Measurements from ENCODE around the gene MEF2B. TPM values are rescaled to one million over a fixed set of nuclear protein-coding genes. Genes with fewer than 3 reads are reported as not detected.

MEF2B gene
- total RNA-seq, 4 donors from 2014 or later: 0.49 to 2.2 (median 0.84) TPM; not detected in 1

- 86 to 92% methylated on average over 7 of the region's 7 CpGs for WGBS, 2 donors
- intact Hi-C loops (cut with DNase I; ENCODE audit: low total_unique reads): no loop called here
- no peak overlapping the region for H3K4me3 ChIP-seq (ENCODE audit: low read depth, poor library complexity, severe bottlenecking)
- TF ChIP-seq CTCF (IDR thresholded peaks at IDR 0.05) (no peak), POLR2A (IDR thresholded peaks at IDR 0.05) (no peak)
- no peak for DNase-seq (ENCODE audit: low spot score in 2 of 2)
Measured at GRCh38 chr19:19162495-19162894, 7.6 kb downstream of the MEF2B start.

GRCh38 chr19:19160461-19161035 is 9.5 kb downstream of the MEF2B start:
- TF ChIP-seq CTCF (IDR thresholded peaks at IDR 0.05) (no peak), POLR2A (IDR thresholded peaks at IDR 0.05) (no peak)
- WGBS, 2 donors: 66 to 87% methylated on average over 9 to 26 of the region's 26 CpGs
- no peak for DNase-seq (ENCODE audit: low spot score in 2 of 2)
- H3K4me3 ChIP-seq (ENCODE audit: low read depth, poor library complexity, severe bottlenecking): no peak overlapping the region
- intact Hi-C loops (cut with DNase I; ENCODE audit: low total_unique reads): no loop called here

GRCh38 chr19:19159534-19159933 is 10.5 kb downstream of the MEF2B start:
- WGBS, 2 donors: 94 to 95% methylated on average over 4 of the region's 4 CpGs
- no peak for DNase-seq (ENCODE audit: low spot score in 2 of 2)
- intact Hi-C loops (cut with DNase I; ENCODE audit: low total_unique reads): no loop called here

GRCh38 chr19:19157808-19158207 is 12.3 kb downstream of the MEF2B start:
- TF ChIP-seq POLR2A (IDR thresholded peaks at IDR 0.05): no peak
- no peak for TF ChIP-seq CTCF (IDR thresholded peaks at IDR 0.05)
- DNase-seq (ENCODE audit: low spot score in 2 of 2): no peak
- intact Hi-C loops (cut with DNase I; ENCODE audit: low total_unique reads): no loop called here
- H3K4me3 ChIP-seq (ENCODE audit: low read depth, poor library complexity, severe bottlenecking): no peak overlapping the region
- WGBS, 2 donors: 83 to 84% methylated on average over 6 of the region's 6 CpGs

More at GRCh38 chr19:19159534-19159933, 10.5 kb downstream of the MEF2B start:
- no peak overlapping the region for H3K4me3 ChIP-seq (ENCODE audit: low read depth, poor library complexity, severe bottlenecking)
- TF ChIP-seq POLR2A (IDR thresholded peaks at IDR 0.05) (no peak), CTCF (IDR thresholded peaks at IDR 0.05) (no peak)

GRCh38 chr19:19155495-19156219 is 14.4 kb downstream of the MEF2B start:
- no peak overlapping the region for H3K4me3 ChIP-seq (ENCODE audit: low read depth, poor library complexity, severe bottlenecking)
- WGBS, 2 donors: 98 to 100% methylated on average over 10 of the region's 10 CpGs
- DNase-seq (ENCODE audit: low spot score in 2 of 2): no peak
- TF ChIP-seq CTCF (IDR thresholded peaks at IDR 0.05): no peak
- TF ChIP-seq POLR2A (IDR thresholded peaks at IDR 0.05): no peak
- intact Hi-C loops (cut with DNase I; ENCODE audit: low total_unique reads): no loop called here

All from lower leg skin (tissue), 4 donors.